K562 (cell line): Measurements from ENCODE around the gene PYGL. TPM values are rescaled to one million over a fixed set of nuclear protein-coding genes. Genes with fewer than 3 reads are reported as not detected.

ENCODE experiments used
- ATAC-seq: fragments of 200-7000 bp; cut with Tn5 transposase; 3 replicates; pipeline ENCODE4 v1.9.1; 2020; ENCODE audit warnings: moderate library complexity
- BruUV-seq: library from RNA; stranded (reverse); fragments of 400-500 nt; replicated peaks from 2 replicates; lab custom pipeline; 2021; lab: Mats Ljungman, UMichigan
- CTCF ChIA-PET: fragments of 300-600 bp; formaldehyde crosslinking; extraction: SDS; loops from one replicate; lab custom pipeline; 2021; ENCODE audit warnings: low intra/inter-chr PET ratio; lab: Yijun Ruan, JAX
- POLR2A ChIA-PET: fragments of 300-600, 350-650 bp; sonication (Branson Sonifier 250); formaldehyde crosslinking; extraction: SDS; loops from one replicate; lab custom pipeline; 2021; ENCODE audit warnings: antibody characterized with exemption, inconsistent platforms; lab: Yijun Ruan, JAX
- DNase-seq, 4 experiments: peaks; one replicate each; pipeline versions ENCODE4 v3.0.0 to v3.0.0-alpha.2; 2011 to 2018; ENCODE audit warnings: low spot score in 3 of 4, mixed read lengths in 3 of 4; ENCODE audit errors: extremely low read depth in 1 of 4
- FAIRE-seq: peaks from 2 replicates; lab custom pipeline; 2011; peaks lifted over from hg19 to GRCh38; lab: Jason Lieb, UNC
- H2AFZ ChIP-seq: 2 replicates; pipeline ENCODE4 v1.6.0; 2011; ENCODE audit warnings: low read depth, low read length, control low read depth, inconsistent platforms
- H3K27ac ChIP-seq: fragments of 200-600 bp; 3 replicates; pipeline ENCODE4 v1.8.0; 2011; ENCODE audit warnings: low read depth, mild to moderate bottlenecking, control low read depth, inconsistent platforms, low read length, moderate library complexity, mixed read lengths; ENCODE audit errors: extremely low read depth
- H3K27me3 ChIP-seq, 2 experiments: fragments of 300-600 bp in 1 of 2; 2 replicates in 1 of 2; 3 replicates in 1 of 2; pipeline versions ENCODE4 v1.6.0 to v1.8.0; 2011; ENCODE audit warnings: inconsistent platforms in 2 of 2, low read length in 2 of 2, mild to moderate bottlenecking in 1 of 2, mixed read lengths in 1 of 2, moderate library complexity in 1 of 2; ENCODE audit not compliant: control insufficient read depth in 2 of 2, insufficient read depth in 2 of 2
- H3K36me3 ChIP-seq: fragments of 300-600 bp; 3 replicates; pipeline ENCODE4 v1.8.0; 2011; ENCODE audit warnings: mild to moderate bottlenecking, low read length, inconsistent platforms; ENCODE audit not compliant: control insufficient read depth, insufficient read depth
- H3K4me1 ChIP-seq, 2 experiments: fragments of 200-600 bp in 1 of 2; replicated peaks in 1 of 2; 2 replicates in 1 of 2; 3 replicates in 1 of 2; pipeline versions ENCODE4 v1.5.1 to v1.8.0; 2011; ENCODE audit warnings: inconsistent platforms in 2 of 2, low read length in 2 of 2, mild to moderate bottlenecking in 1 of 2, mixed read lengths in 1 of 2, moderate library complexity in 1 of 2; ENCODE audit not compliant: control insufficient read depth in 2 of 2, insufficient read depth in 2 of 2
- H3K4me2 ChIP-seq: 2 replicates; pipeline ENCODE4 v1.6.1; 2011; ENCODE audit warnings: low read length, control low read depth, inconsistent platforms, mixed read lengths; ENCODE audit not compliant: insufficient read depth
- H3K4me3 ChIP-seq: fragments of 200-600 bp; sonication (generic), shearing (Covaris generic); 2 replicates; pipeline ENCODE4 v1.5.1; 2016; ENCODE audit warnings: control low read depth, inconsistent platforms
- H3K79me2 ChIP-seq: fragments of 200-600 bp; 3 replicates; pipeline ENCODE4 v1.8.0; 2011; ENCODE audit warnings: low read length, inconsistent platforms; ENCODE audit not compliant: control insufficient read depth, insufficient read depth
- H3K9ac ChIP-seq, 2 experiments: 2 replicates each; pipeline versions ENCODE4 v1.6.0 to v1.6.1; 2011; ENCODE audit warnings: low read depth in 2 of 2, low read length in 2 of 2, control low read depth in 1 of 2, inconsistent platforms in 1 of 2, mild to moderate bottlenecking in 1 of 2, mixed read lengths in 1 of 2; ENCODE audit not compliant: insufficient read depth in 1 of 2
- H3K9me1 ChIP-seq: one replicate; pipeline ENCODE4 v1.6.0; 2011; ENCODE audit warnings: inconsistent platforms, mild to moderate bottlenecking, low read length, moderate library complexity; ENCODE audit not compliant: control insufficient read depth, insufficient read depth
- H3K9me3 ChIP-seq: replicated peaks from 2 replicates; pipeline ENCODE4 v1.5.1; 2011; ENCODE audit warnings: low read depth, low read length, inconsistent platforms; ENCODE audit not compliant: control insufficient read depth, insufficient read depth
- H4K20me1 ChIP-seq: replicated peaks from 2 replicates; pipeline ENCODE4 v1.6.1; 2011; ENCODE audit warnings: low read length, inconsistent platforms, mixed read lengths; ENCODE audit not compliant: control insufficient read depth, insufficient read depth
- BCOR ChIP-seq: fragments of 450-650 bp; IDR thresholded peaks from 2 replicates; pipeline ENCODE4 v1.6.1; 2016
- C11orf30 ChIP-seq: fragments of 450-650 bp; IDR thresholded peaks from 2 replicates; pipeline ENCODE4 v1.6.1; 2016; ENCODE audit warnings: low read depth, mild to moderate bottlenecking
- EP400 ChIP-seq: fragments of 450-650 bp; IDR thresholded peaks from 2 replicates; pipeline ENCODE4 v1.6.1; 2017; ENCODE audit warnings: antibody characterized with exemption, mild to moderate bottlenecking, moderate library complexity
- ILF3 ChIP-seq: fragments of 450-650 bp; IDR thresholded peaks from 2 replicates; pipeline ENCODE4 v1.6.1; 2018; ENCODE audit warnings: antibody characterized with exemption, mild to moderate bottlenecking, moderate library complexity, borderline replicate concordance
- KDM5B ChIP-seq: fragments of 200-600 bp; sonication (generic); IDR thresholded peaks from 2 replicates; pipeline ENCODE4 v1.6.1; 2012; ENCODE audit warnings: low read depth, mild to moderate bottlenecking, moderate library complexity, low read length, control low read depth, inconsistent platforms; ENCODE audit not compliant: insufficient replicate concordance
- MAFG ChIP-seq: fragments of 450-650 bp; conservative IDR thresholded peaks from 2 replicates; pipeline ENCODE4 v1.6.1; 2016; ENCODE audit warnings: missing genetic modification characterization, missing compliant biosample characterization
- MAFK ChIP-seq: IDR thresholded peaks from 2 replicates; pipeline ENCODE4 v1.6.1; 2011; ENCODE audit warnings: low read length, improper control_type of control experiment
- MLX ChIP-seq, 2 experiments: fragments of 450-650 bp in 1 of 2; sonication (generic) in 1 of 2; formaldehyde crosslinking; conservative IDR thresholded peaks; 2 replicates each; pipeline versions ENCODE4 v1.4.0 to v1.8.1; 2020 to 2022; ENCODE audit warnings: mild to moderate bottlenecking in 1 of 2, missing genetic modification reagents in 1 of 2
- PHF20 ChIP-seq: fragments of 450-650 bp; IDR thresholded peaks from 2 replicates; pipeline ENCODE4 v1.6.1; 2018; ENCODE audit not compliant: partially characterized antibody
- PYGO2 ChIP-seq: fragments of 450-650 bp; IDR thresholded peaks from 2 replicates; pipeline ENCODE4 v1.6.1; 2016; ENCODE audit warnings: mild to moderate bottlenecking, missing genetic modification characterization, moderate library complexity, missing compliant biosample characterization
- SIX5 ChIP-seq, 2 experiments: IDR thresholded peaks; 2 replicates each; pipeline ENCODE4 v1.6.1; 2011; ENCODE audit warnings: low read length in 2 of 2, borderline replicate concordance in 1 of 2, low read depth in 1 of 2, mild to moderate bottlenecking in 1 of 2, moderate library complexity in 1 of 2; ENCODE audit not compliant: insufficient read depth in 1 of 2
- SRSF1 ChIP-seq: fragments of 200-400 bp; formaldehyde crosslinking; IDR thresholded peaks from 2 replicates; pipeline ENCODE4 v1.6.1; 2017; ENCODE audit warnings: mild to moderate bottlenecking, low read depth, low read length, moderate library complexity
- SRSF3 ChIP-seq: fragments of 200-400 bp; formaldehyde crosslinking; IDR thresholded peaks from 2 replicates; pipeline ENCODE4 v1.6.1; 2016; ENCODE audit warnings: mild to moderate bottlenecking, low read length, moderate library complexity; ENCODE audit not compliant: insufficient read depth
- ZBTB34 ChIP-seq: fragments of 250-450 bp; sonication (Bioruptor Pico); IDR thresholded peaks from 2 replicates; pipeline ENCODE4 v1.8.0; 2021; ENCODE audit warnings: mild to moderate bottlenecking, moderate library complexity
- ZKSCAN3 ChIP-seq: fragments of 250-450 bp; sonication (Bioruptor Pico); IDR thresholded peaks from 2 replicates; pipeline ENCODE4 v1.4.0; 2020
- ZNF197 ChIP-seq: fragments of 200-800 bp; sonication (Bioruptor generic); IDR thresholded peaks from 2 replicates; pipeline ENCODE4 v1.6.1; 2016; ENCODE audit warnings: low read depth, missing genetic modification characterization, missing compliant biosample characterization
- ZNF280A ChIP-seq: fragments of 450-650 bp; IDR thresholded peaks from 2 replicates; pipeline ENCODE4 v1.6.1; 2018; ENCODE audit warnings: mild to moderate bottlenecking, low read depth; ENCODE audit not compliant: partially characterized antibody
- ZNF316 ChIP-seq: fragments of 450-650 bp; IDR thresholded peaks from 2 replicates; pipeline ENCODE4 v1.6.1; 2016
- ZNF408 ChIP-seq: fragments of 250-450 bp; sonication (Bioruptor Pico); IDR thresholded peaks from 2 replicates; pipeline ENCODE4 v1.4.0; 2020; ENCODE audit warnings: low read depth, mild to moderate bottlenecking, moderate library complexity
- WGBS: fragments of 100-300 bp; shearing (Covaris generic); methylation state at CpG from one replicate; pipeline ENCODE4 v1.1.6; 2016; ENCODE audit warnings: low coverage, mixed read lengths; ENCODE audit not compliant: insufficient coverage; ENCODE audit errors: missing lambda C conversion rate; 5-methylcytosine and 5-hydroxymethylcytosine counted together
- in situ Hi-C: fragments of 300-500 bp; cut with MboI; formaldehyde crosslinking; loops from 4 replicates; pipeline ENCODE4 v1.15.0; 2018; ENCODE audit warnings: inconsistent platforms, mixed read lengths
- intact Hi-C: fragments of 100-400 bp; cut with micrococcal nuclease; formaldehyde crosslinking; loops from 2 replicates; pipeline ENCODE4 v1.14.2; 2022
- polyA plus RNA-seq, 8 experiments: library from polyadenylated mRNA; depleted of rRNA in 4 of 8; stranded (reverse) in 5 of 8; unstranded in 3 of 8; fragments of >200 nt; fragmentation: Nextera tagmentation in 2 of 8; fragmentation: Illumina TruSeq in 1 of 8; extraction: Ambion mirVana in 2 of 8; extraction: Trizol in 1 of 8; gene quantifications; 2 replicates each; pipeline versions ENCODE4 v1.2.1 to v1.2.3, GENCODE V29; 2011 to 2014; ENCODE audit warnings: inconsistent platforms in 1 of 8, missing spikeins in 1 of 8
- total RNA-seq, 7 experiments: library from RNA; depleted of rRNA in 6 of 7; stranded (reverse); fragments of >200 nt in 6 of 7; fragmentation: Illumina TruSeq in 2 of 7; extraction: Trizol in 2 of 7; gene quantifications; 2 replicates each; pipeline versions ENCODE4 v1.2.1 to v1.2.3, GENCODE V29; 2011 to 2021; ENCODE audit warnings: low replicate concordance in 1 of 7

The PYGL gene
- total and polyA plus RNA-seq, 9 of the 15 experiments (the other 6 are each of a cell fraction or from before 2014, with no cell fraction given), result 3.5 to 17.9 (median 13.1) TPM

- intact Hi-C loops, result loop anchor here (10.0 kb wide), 1 partner anchor 274 kb away; no protein-coding TSS in a partner anchor
- BruUV-seq, result no TSS peak
- WGBS, result 62% methylated on average over 4 of the region's 6 CpGs
- H3K36me3 ChIP-seq, result no peaks in the 10 kb centered on the region
- no peak for DNase-seq
- H3K27ac ChIP-seq, result no peak overlapping the region
- H3K4me3 ChIP-seq, result no peak overlapping the region
- ChIA-PET CTCF (no interaction called here), POLR2A (interaction anchor here (0.6 kb wide), 1 partner anchor 267 kb away, joined by 3 read pairs; no protein-coding TSS in a partner anchor)
- no peak for FAIRE-seq
- no peak for ATAC-seq
- no peaks in the 10 kb centered on the region for H3K79me2 ChIP-seq
- H3K4me2 ChIP-seq, result no peak overlapping the region
- H3K4me1 ChIP-seq, result peaks cover 0 to 12% of the 10 kb centered on the region in 2 experiments; a peak in 3 of 5 replicates
- no peaks in the 10 kb centered on the region for H3K9me3 ChIP-seq
- no peak overlapping the region for H3K9ac ChIP-seq
- H3K27me3 ChIP-seq, result no peaks in the 10 kb centered on the region
- no peaks in the 10 kb centered on the region for H3K9me1 ChIP-seq
- no peaks in the 10 kb centered on the region for H4K20me1 ChIP-seq
- H2AFZ ChIP-seq, result no peak overlapping the region
- in situ Hi-C loops, result no loop called here
- no peak for TF ChIP-seq EP400
- no peak for TF ChIP-seq ZBTB34
- TF ChIP-seq PHF20, result no peak
- TF ChIP-seq ILF3, result no peak
- no peak for TF ChIP-seq PYGO2 (tag)
- TF ChIP-seq ZNF280A, result no peak
- TF ChIP-seq MLX (CRISPR knock-in tag; conservative IDR thresholded peaks at IDR 0.05), result no peak
- TF ChIP-seq SRSF1, result no peak
- no peak for TF ChIP-seq ZNF197 (CRISPR knock-in tag)
- TF ChIP-seq BCOR, result no peak
- no peak for TF ChIP-seq ZKSCAN3 (CRISPR knock-in tag)
- TF ChIP-seq ZNF408 (CRISPR knock-in tag), result no peak
- TF ChIP-seq SIX5 (IDR thresholded peaks at IDR 0.05; ENCODE audit: borderline replicate concordance in 1 of 2, insufficient read depth in 1 of 2, low read depth in 1 of 2, low read length in 2 of 2), result no peak
- no peak for TF ChIP-seq KDM5B
- peak; percentile 81 for TF ChIP-seq C11orf30
- peak; percentile 86 for TF ChIP-seq MAFK
- TF ChIP-seq ZNF316, result peak; percentile 89
- TF ChIP-seq SRSF3, result no peak
- peak; percentile 74 for TF ChIP-seq MAFG (tag)
Measured at GRCh38 chr14:50951032-50951431, 6.7 kb upstream of the PYGL start.
